Transverse colon (tissue), 4 donors: Measurements from ENCODE around the gene TPST2.

Source experiments
- CTCF ChIP-seq, 5 experiments: fragments of 200-600 bp in 3 of 5; fragments of 450-650 bp in 2 of 5; sonication (generic) in 3 of 5; IDR thresholded peaks; 1 replicate in 2 of 5; 2 replicates in 3 of 5; pipeline ENCODE4 v1.5.1; 2016 to 2017; ENCODE audit warnings: antibody characterized with exemption in 5 of 5, inconsistent platforms in 3 of 5, mild to moderate bottlenecking in 2 of 5, moderate library complexity in 1 of 5
- POLR2A ChIP-seq: fragments of 450-650 bp; IDR thresholded peaks from one replicate; pipeline ENCODE4 v1.6.1; 2016; ENCODE audit warnings: antibody characterized with exemption, mild to moderate bottlenecking, moderate library complexity
- POLR2AphosphoS5 ChIP-seq, 3 donors: sonication (generic); formaldehyde crosslinking; IDR thresholded peaks; one replicate each; pipeline ENCODE4 v1.6.1; 2016; ENCODE audit warnings: antibody characterized with exemption in 3 of 3

- TF ChIP-seq POLR2AphosphoS5 (IDR thresholded peaks at IDR 0.05) (no peak), CTCF (IDR thresholded peaks at IDR 0.05) (no peak), POLR2A (no peak)
Observed at GRCh38 chr22:26547426-26547825, 42.5 kb downstream of the TPST2 start.
